Measurements from ENCODE around the gene CCDC9B.

The CCDC9B gene

DNA sequence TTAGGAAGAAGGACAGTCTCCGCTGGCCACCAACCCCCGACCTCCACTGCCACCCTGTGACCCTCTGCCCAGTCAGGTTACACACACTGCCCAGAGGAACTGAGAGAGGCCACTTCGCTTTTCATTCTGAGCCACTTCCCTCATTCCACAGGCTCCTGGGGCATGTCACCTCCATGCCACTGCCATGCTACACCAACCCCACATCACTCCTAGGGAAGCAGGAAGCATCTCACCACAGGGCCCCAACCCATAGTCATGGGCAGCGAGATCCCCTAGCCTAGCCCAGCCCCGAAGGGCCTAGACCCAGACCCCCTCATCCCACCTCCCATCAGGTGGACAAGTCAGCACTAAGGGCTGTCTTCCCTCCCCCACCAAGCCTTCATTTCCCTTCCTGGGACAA, 34.4 kb downstream of the CCDC9B start:
- no peak for DNase-seq

DNA sequence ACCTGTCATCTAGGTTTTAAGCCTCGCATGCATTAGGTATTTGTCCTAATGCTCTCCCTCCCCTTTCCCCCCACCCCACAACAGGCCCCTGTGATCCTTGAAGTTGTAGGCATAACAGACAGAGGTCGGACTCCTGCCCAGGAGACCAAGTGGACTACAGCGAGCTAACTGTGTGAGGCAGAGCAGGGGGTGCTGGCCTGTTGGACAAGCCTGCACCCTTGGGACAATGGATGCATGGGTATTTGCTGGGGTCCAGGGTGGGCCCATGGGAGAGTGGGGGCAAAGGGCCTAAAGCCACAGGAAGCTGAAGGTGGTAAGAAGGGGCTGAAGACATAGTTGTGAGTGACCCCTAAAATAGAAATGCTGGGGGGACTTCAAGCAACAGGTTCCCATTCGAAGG, 35.5 kb downstream of the CCDC9B start:
- no peak for DNase-seq

DNA sequence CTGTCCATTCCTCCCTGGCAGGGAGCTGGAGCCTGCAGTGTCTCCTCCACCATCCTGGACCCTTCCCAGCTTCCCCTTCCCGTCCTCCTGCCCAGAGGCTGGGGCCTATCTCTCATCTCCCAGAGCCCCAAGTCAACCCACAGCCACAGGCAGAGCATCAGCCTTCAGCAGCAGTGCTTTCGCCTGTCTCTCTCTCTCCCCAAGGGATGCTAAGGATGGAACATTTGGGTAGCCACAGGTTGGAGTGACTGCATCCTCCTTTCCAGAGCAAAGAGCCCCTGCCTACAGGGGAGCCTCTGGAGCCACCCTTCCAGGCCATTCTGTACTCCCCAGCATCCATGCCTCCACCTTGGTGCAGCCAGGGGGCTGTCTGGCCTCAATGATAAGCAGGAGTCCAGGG, 37.2 kb downstream of the CCDC9B start:
- DNase-seq = no peak

DNA sequence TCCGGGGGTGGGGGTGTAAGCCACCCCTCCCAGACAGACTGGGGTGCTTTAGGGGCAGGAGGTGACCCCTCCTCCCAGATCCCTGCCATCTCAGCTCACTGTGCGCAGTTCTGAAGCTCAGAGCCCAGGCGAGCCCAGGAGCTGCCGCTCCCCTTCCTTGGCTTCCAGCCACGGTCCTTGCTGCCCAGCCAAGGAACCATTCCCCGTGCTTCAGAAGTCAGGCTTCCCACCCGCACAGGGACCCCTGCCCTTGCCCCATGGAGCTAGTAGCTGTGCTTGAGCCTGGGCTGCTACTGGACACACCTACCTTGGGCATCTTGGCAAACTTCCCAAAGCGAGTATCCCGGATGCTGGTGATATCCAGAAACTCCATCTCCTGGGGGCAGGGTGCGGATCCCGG, 37.8 kb downstream of the CCDC9B start:
- no peak for DNase-seq

DNA sequence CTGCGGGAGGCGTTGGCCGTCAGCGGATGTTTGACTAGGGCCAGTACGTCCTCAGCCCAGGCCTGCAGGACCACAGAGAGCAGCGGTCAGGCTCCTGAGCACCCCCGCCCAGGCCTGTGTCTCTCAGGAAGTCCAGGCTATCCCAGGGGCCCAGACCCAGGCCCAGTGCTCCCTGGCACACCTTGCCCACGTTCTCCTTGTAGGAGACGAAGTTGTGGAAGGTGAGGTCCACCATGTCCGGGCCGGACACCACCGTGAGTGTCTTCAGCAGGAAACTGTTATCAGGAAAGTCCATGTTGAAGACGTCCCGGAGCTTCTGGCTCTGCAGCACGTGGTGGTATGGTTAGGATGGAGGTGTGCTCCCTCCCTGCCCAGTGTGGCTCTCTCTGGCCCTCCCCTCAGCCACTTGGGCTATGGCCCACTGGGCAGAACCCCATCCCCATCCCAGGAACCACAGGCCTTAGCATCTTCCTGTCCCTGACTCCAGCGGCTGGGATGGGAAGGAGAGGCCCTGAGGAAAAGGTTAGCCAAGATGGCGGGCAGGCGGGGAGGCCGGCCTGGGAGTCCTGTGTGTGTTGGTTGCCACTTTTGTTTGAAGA, 38.4 kb downstream of the CCDC9B start:
- DNase-seq = no peak

DNA sequence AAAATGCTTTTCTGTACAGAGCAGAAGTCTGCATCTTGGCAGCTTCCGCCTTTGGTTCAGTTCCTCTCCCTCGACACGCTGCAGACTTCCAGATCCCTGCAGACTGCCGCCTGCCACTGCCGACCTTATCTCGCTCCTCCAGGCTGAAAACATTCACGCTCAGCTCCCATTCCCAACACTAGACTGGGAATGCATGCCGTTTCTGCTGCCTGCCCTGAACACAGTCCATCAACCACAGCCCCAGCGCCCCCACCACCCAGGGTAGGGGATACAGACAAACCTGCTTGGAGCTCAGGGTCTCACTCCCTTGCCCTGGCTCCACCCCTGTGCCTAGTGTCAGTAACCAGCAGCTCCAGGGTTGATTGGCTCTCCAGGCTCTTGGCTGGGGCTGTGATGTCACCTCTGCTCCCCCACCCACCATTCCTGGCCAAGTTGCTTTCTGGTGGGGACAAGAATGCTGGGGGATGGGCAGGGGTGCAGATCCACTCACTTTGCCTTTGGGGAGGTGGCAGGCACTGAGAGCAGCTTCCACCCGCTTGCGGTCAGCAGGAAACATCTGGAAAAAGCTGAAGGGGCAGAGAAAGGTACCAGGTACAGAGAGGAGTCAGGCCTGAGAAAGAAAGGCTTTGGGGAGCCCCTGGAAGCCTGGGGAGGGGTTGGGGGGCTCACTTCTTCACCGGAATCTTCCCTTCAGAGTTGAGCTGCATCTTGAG, 39.1 kb downstream of the CCDC9B start:
- no peak for DNase-seq

DNA sequence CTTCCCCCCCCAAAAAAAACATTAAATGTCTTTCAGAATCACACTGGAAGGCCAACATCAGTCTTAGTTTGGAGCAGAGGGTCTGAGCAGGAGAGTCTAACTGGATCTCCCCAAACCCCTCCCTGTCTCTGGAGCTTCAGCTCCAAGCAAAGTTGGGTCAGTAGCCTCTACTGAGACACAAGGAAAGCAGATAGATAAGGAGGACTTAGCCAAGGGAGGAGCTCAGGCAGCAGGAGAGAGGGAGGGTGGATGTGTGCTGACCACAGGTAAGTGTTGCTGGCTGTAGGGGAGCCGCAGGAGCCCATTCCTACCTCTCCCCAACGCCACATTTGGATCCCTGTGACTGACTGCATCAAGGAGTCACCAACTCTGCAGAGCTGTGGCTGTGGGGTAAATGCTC, 40.0 kb downstream of the CCDC9B start:
- no peak for DNase-seq

DNA sequence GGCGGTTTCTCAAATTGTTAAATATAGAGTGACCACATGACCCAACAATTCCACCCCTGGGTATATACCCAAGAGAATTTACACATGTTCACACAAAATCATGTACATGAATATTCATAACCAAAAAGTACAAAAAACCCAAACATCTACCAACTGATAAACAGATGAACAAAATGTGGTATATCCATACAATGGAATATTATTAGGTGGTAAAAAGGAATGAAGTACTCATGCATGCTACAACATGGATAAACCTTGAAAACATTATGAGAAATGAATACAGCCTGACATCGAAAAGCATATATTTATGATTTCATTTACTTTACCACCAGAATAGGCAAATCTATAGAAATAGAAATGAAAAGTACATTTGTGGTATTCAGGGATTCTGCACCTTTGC, 40.4 kb downstream of the CCDC9B start:
- DNase-seq = no peak

DNA sequence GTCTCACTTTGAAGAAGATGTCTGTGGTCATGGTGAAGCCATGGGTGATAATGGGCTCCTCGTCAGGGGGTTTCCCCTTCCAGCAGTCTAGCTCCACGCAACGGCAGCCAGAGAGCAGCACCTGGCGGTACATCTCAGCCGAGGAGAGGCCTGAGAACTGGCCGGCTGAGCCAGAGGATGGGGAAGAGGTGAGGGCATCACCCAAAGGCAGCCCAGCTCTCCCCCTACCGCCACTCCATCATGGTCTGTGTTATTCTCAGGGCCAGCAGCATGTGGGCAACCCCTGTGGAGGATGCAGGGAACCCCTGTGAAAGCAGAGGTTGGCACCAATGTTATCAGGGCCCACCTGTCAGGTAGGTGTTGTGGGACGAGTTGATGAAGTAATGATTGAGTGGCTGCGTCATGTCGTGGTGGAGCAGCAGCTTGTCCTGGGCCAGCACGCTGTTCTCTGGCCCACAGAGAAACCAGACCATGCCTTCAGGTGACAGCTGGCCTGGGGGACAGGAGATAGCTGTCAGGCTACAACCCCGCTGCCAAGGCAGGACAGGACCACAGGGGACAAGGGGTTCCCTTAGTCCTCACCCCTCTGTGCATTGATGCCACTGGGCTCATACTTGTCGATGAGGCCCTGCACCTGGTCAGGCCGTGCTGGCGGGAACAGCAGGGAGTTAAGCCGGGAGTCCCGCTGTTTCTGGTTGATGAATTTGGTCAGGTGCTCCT, 42.4 kb downstream of the CCDC9B start:
- DNase-seq = no peak

DNA sequence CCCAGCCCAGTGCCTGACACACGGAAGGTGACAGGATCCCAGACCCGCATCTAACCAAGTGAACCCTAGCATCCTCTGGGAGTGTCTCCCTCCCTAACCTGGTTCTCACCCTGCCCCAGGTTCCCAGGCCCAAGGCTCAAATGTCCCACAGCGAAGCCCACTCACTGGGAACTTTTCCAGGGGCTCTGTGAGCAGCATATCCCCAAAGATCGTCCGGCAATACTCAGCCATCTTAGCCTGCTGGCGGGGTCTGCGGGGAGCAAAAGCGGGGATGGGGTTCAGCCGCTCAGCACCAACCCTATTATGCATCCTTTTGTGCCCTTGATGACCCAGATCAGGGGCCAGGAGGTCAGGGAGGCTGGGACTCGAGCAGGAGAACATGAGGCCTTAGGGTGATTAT, 43.4 kb downstream of the CCDC9B start:
- DNase-seq = no peak

DNA sequence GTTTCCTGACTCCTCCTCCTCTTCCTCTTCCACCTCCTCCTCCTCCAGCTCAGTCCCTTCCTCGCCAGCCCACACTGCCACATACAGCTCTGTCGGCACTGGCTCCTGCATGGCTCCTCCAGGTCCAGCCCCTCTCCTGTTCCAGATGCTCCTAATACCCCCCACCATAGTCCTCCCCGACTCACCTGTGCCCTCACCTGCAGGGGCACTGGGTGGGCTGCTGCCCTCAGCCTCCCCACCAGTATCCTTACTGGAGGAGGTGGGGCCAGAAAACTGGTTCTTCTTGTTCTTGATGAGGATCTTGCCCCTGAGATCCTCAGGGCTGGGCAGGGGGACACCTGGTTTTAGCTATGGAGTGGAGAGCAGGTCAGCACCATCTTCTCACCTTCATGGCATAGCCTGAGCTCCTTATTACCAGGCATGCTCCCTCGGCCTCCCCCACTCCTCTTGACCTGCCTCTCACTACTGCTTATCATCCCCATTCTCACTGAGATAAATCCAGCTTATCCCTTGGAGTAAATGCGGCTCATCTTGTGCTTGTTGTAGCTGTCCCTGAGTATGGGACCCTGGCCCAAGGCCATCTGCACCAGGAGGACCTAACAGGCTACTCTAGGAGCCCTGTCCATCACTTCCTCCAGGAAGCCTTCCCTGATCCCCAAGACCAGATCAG, 44.0 kb downstream of the CCDC9B start:
- no peak for DNase-seq

DNA sequence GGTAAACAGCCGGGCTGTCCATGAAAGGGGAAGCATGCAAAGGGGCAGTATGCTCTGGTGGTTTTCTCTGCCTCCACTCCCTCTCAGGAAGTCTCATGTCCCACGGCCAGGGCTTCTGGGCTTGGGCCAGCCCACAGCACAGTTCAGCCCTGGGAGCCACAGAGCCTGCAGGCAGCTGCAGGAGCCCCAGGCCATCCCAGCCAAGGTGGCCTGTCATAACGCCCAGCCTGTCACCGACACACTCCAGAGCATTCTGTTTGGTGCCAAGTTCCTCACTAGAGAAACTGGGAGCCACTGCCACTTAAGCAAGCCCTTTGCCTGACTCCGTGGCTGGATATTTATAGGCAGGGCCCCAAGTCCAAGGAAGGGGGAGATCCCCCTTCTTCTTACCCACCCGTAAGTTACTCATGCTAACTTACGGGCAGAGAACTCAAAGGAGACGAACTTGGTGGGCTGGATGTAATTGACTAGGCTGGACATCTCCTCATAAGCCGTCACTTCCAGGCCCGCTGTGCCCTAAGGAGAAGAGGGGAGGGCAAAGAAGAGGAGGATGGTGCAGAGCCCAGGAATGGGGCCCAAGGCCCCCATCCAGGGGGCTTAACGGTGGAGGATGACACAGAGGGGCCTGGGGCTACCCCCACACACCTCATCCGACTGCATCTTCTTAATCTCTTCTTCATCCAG, 44.7 kb downstream of the CCDC9B start:
- no peak for DNase-seq

DNA sequence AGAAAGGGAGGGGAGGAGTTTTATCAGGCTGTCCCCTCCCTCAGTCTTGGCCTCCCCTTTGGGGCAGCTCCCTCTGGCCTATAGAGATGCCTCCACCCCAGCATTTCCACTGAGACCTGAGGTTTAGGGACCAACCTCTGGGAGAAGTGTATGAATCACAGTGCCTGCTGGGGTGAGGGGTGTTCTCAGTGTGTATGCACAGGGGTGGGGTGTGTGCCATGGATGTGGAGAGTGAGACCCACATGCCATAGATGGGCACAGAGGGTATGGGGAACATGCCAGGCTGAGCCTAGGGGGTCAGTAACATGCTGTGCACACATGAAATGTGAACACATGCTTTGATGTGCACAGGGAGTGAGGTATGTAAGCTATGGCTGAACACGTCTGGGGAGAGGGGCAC, 45.4 kb downstream of the CCDC9B start:
- no peak for DNase-seq

DNA sequence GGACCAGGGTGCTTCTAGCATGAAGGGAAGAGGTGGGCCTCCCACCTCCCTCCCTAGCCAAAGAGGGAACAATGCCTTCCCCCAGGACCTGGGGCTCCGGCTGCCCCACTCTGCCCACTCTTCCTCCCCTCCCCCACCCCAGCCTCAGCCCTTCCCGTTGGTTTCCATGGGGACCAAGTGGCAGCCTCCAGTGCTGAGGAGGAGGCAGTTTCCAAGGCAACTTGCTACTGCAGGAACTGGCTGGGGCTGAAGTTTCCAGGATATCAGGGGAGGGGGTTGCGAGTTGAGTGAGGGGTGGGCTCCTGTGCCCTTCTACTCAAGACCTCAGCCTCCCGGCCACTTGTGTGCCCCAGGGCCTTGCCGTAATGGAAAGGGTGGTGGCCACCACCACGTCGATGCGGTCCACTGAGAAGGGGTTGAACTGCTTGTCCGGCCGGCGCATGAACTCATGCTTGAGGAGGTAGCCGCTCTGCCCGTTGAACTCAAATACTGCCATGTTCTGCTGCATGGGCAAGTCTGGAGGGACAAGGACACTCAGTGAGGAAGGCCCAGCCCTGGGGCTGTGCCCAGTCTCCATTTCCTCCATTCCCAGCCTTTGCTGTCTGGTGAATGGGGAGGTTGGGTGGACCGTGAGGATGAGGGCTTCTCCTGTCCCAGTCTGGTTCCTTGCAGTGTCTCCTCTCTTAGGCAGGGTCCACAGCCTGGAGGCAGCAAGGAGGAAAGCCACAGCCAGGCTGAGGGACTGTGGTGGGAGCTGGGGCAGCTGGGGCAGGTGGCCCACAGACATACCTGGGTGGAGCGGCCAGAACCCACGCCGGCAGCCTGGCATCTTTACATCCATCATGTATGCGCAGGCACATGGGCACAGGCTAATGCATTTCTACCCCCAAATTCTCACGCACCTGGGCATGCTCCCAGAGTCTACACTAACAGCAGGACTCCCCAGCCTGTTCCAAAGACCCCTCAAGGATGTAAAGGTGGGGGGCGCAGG, 46.5 kb downstream of the CCDC9B start:
- DNase-seq = no peak

DNA sequence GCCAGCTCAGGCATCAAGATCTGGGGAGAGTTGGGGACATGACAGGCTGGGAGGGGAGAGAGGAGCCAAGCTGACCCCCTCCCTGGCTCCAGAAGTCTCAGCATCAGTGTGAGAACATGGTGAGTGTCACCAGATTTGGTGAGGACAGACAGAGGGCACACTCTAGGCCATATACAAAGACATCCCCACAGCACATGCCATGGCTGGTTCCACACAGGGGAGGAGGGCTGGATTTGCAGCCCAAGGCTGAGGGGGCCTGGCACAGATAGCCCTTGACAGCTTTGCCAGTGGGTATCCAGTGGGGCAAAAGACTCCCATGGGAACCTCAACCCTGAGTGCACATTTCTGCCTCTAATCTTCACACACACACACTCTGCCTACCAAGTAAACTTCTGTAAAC, 47.7 kb downstream of the CCDC9B start:
- DNase-seq = no peak

DNA sequence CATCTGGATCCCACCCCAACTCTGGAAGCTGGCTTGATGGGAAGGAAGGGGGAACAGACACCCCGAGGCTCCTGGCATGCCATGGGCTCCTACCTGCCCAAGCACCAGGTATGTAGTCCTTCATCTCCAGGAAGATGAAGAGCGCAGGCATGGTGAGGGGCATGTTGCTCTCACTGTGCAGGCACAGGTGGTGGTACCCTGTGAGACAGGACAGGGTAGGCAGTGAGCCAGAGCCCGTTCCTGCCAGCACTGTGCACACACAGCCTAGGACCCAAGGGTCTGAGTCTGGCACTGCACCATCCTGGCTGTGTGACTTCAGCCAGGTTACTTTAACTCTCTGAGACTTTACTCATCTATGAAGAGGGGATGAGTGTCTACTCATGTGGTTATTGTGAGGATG, 48.5 kb downstream of the CCDC9B start:
- no peak for DNase-seq

DNA sequence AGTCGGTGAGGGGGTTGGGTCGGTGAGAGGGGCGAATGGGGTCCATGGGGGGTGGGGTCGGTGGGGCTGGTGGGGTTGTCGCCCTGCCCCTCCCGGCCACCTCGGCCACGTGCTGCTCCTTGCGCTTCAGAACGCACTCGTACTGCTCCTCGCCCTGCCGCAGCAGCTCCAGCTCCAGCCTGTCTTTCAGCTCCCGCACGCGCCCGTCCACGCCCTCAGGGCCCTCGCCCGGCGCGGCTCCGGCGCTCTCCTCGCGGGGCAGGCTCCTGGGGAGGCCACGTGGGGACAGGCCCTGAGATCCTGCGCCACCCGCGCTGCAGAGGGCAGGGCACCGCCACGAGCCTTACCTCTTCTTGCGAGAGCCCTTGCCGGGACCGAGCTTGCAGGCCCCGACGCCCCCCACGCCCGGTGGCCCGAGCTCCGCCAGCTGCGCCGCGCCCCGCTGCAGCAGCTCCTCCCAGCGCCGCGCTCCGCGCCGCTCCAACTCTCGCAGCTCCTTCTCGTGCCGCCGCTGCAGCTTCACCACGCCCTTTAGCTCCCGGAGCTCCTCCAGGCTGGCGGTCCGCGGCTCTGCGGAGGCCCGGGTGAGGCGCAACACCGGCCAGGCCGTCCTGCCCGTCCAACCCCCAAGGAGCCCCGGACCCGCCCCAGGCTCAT, 49.7 kb downstream of the CCDC9B start:
- no peak for DNase-seq

DNA sequence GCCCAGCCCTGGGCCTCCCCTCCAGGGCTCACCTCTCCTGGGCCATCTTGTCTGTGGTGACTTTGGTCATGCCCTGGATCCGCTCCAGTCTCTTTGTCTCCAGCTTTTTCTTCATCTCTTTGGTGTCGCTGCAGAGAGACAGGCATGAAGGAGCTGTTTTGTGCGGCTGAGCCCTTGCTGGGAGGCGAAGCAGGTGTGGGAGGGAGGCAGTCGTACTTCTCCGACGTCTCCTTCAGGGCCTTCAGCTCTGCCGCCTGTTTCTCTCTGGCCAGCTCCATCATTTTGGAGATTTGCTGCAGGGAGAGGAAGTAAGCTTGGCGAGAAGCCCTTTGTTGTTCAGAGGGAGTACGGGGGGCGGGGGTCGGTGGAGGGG, 50.2 kb downstream of the CCDC9B start:
- no peak for DNase-seq

DNA sequence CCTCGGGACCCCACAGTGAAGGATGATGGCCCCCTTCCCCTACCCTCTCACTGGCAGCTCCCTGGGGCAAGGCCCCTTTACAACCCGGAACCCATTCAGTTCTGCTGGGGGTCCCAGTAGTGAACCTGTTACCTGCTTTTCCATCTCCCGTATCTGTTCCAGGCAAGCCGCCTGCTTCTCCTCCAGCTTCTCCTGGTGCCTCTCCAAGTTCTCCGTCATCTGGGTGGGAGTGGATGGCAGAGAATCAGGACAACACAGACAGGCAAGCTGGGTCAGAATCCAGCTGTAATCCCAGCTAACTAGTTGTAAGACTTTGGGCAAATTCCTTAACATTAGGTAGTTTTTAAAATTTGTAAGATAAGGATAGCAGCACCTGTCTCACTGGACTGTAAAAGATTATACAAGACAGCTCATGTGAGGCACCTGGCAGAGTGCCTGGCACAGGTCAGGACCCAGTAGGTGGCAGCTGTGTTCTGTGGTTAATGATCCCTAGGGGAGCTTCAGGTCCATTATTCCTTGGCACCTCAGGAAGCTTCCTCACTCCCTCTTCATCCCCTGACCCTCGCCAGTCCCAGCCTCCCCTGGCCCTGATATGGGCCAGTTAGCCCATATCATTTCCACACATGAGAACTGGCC, 51.5 kb downstream of the CCDC9B start:
- DNase-seq = no peak

DNA sequence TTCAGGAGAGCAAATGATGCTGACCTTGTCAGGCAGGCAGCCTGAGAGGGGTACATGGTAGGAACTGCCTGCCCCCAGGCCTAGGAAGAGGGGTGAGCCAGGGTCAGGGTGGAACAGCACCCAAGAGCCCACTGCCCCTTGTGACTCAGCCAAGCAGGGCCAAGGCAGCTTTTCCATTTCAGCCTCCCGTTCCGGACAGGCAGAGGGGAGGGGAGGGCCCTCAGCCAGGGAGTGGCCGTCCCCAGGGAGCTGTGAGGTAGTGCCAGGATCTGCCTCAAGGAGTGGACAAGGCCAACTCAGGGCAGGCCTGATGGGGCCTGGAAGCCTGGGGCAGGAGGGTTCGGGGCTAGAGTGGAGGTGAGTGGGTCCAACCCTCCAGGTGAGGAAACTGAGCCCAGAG, 52.8 kb downstream of the CCDC9B start:
- DNase-seq = no peak

DNA sequence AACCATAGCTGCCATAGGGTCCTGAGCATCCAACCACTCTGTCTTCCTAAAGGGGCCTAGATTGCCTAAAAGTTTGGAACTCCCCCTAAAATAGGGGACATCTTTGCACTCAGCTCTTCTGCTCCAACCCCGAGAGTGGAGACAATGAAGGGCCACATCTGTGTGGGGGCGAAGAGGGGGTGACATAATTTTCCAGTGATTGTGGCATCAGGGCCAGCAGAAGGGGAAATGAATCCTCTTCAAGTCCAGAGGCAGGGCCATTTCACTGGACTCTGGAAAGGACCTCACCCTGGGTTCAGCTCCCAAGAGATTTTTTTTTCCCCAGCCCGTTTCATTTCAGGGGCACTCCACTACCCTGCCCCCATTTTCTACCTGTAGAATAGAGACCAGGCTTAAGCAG, 53.2 kb downstream of the CCDC9B start:
- no peak for DNase-seq
